CD8-positive, alpha-beta memory T cell (primary cell): ENCODE data around the gene HNRNPM. TPM values are rescaled to one million over a fixed set of nuclear protein-coding genes. Genes with fewer than 3 reads are reported as not detected.
A peak's percentile ranks its signal among the peaks of the same experiment; 100 is the strongest.

Experiments
- CTCF ChIA-PET: fragments of 350-600 bp; sonication (Branson Sonifier 250); formaldehyde crosslinking; loops from one replicate; lab custom pipeline; 2021; ENCODE audit warnings: antibody characterized with exemption; lab: Charles Lee
- POLR2A ChIA-PET: fragments of 350-600 bp; sonication (Branson Sonifier 250); formaldehyde crosslinking; loops from one replicate; lab custom pipeline; 2021; ENCODE audit warnings: antibody characterized with exemption; lab: Charles Lee
- DNase-seq, 5 donors: peaks; one replicate each; pipeline versions ENCODE4 v3.0.0 to v3.0.0-alpha.2; 2020 to 2022; ENCODE audit warnings: mixed read lengths in 1 of 5
- H3K27ac ChIP-seq: one replicate; pipeline ENCODE4 v1.7.0; 2013; ENCODE audit warnings: low read depth, mild to moderate bottlenecking, low read length, moderate library complexity
- H3K27me3 ChIP-seq: 2 replicates; pipeline ENCODE4 v1.7.0; 2013; ENCODE audit warnings: low read length, mild to moderate bottlenecking; ENCODE audit not compliant: insufficient read depth, poor library complexity, severe bottlenecking
- H3K36me3 ChIP-seq: 2 replicates; pipeline ENCODE4 v1.7.0; 2013; ENCODE audit warnings: mild to moderate bottlenecking, low read length, moderate library complexity; ENCODE audit not compliant: insufficient read depth
- H3K4me1 ChIP-seq: 2 replicates; pipeline ENCODE4 v1.7.0; 2013; ENCODE audit warnings: mild to moderate bottlenecking, low read length, moderate library complexity; ENCODE audit not compliant: insufficient read depth
- H3K4me3 ChIP-seq: 2 replicates; pipeline ENCODE4 v1.7.0; 2013; ENCODE audit warnings: mild to moderate bottlenecking, low read length
- H3K9me3 ChIP-seq: 2 replicates; pipeline ENCODE4 v1.7.0; 2013; ENCODE audit warnings: mild to moderate bottlenecking, low read length
- H3K27ac Mint-ChIP-seq, 8 donors: one replicate each; pipeline ENCODE4 v1.8.0; 2020 to 2021; ENCODE audit warnings: mixed read lengths in 8 of 8, mild to moderate bottlenecking in 6 of 8, inconsistent platforms in 3 of 8, moderate library complexity in 3 of 8
- H3K27me3 Mint-ChIP-seq, 2 donors: one replicate each; pipeline ENCODE4 v1.8.0; 2020 to 2021; ENCODE audit warnings: mixed read lengths in 2 of 2, mild to moderate bottlenecking in 1 of 2, moderate library complexity in 1 of 2
- H3K36me3 Mint-ChIP-seq, 3 donors: one replicate each; pipeline ENCODE4 v1.8.0; 2020 to 2021; ENCODE audit warnings: mixed read lengths in 3 of 3, inconsistent platforms in 1 of 3, mild to moderate bottlenecking in 1 of 3
- H3K4me1 Mint-ChIP-seq, 3 donors: one replicate each; pipeline ENCODE4 v1.8.0; 2020 to 2021; ENCODE audit warnings: mixed read lengths in 3 of 3, inconsistent platforms in 1 of 3, mild to moderate bottlenecking in 1 of 3
- H3K4me3 Mint-ChIP-seq, 7 donors: one replicate each; pipeline ENCODE4 v1.8.0; 2020 to 2021; ENCODE audit warnings: mixed read lengths in 7 of 7, mild to moderate bottlenecking in 6 of 7, moderate library complexity in 4 of 7, inconsistent platforms in 2 of 7
- H3K9me3 Mint-ChIP-seq, 5 donors: one replicate each; pipeline ENCODE4 v1.8.0; 2020 to 2022; ENCODE audit warnings: mixed read lengths in 5 of 5, mild to moderate bottlenecking in 3 of 5, moderate library complexity in 2 of 5, inconsistent platforms in 1 of 5
- polyA plus RNA-seq: library from polyadenylated mRNA; unstranded; fragments of 300-500 nt; fragmentation: Illumina TruSeq; gene quantifications from one replicate; pipeline ENCODE4 v1.2.3, GENCODE V29; 2021
- total RNA-seq, 2 experiments: library from RNA; stranded (reverse); gene quantifications; one replicate each; pipeline ENCODE4 v1.2.3, GENCODE V29; 2021

HNRNPM gene
- total and polyA plus RNA-seq, 3 experiments from 2014 or later: 311 to 338 (median 336) TPM

DNA sequence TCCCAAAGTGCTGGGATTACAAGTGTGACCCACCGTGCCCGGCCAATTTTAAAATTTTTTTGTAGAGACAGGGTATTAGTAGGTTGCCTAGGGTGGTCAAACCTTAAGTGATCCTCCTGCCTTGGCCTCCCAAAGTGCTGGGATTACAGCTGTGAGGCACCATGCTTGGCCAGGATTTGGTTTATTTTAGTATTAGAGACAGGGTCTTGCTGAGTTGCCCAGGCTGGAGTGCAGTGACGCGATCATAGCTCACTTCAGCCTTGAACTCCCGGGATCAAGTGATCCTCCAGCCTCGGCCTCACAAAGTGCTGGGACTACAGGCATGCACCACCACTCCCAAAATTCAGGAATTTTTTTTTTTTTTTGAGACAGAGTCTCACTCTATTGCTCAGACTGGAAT lies 74.6 kb downstream of the HNRNPM start:
- H3K36me3 ChIP-seq: no peaks in the 10 kb centered on the region
- POLR2A ChIA-PET: interaction anchor here (1.7 kb wide), 1 partner anchor 12 kb away, joined by 3 read pairs; no protein-coding TSS in a partner anchor
- DNase-seq: no peak
- Mint-ChIP-seq H3K4me3 (peak overlapping the region in 1 of 7 donors; percentile 15), H3K4me1 (peaks cover 35 to 49% (median 37%) of the 10 kb centered on the region in 3 donors), H3K36me3 (peaks cover 0 to 28% (median 2%) of the 10 kb centered on the region in 3 donors), H3K27me3 (peaks cover 0 to 3% of the 10 kb centered on the region in 2 donors), H3K9me3 (no peaks in the 10 kb centered on the region), H3K27ac (peak overlapping the region in 7 of 8 donors; percentile 34 to 92 (median 58))
- H3K4me1 ChIP-seq: peaks cover 56% of the 10 kb centered on the region
- H3K27ac ChIP-seq: no peak overlapping the region
- CTCF ChIA-PET: interaction anchor here (0.6 to 11.0 kb wide), 6 partner anchors 12 to 59 kb away, joined by 3 to 120 read pairs (median 4); partner anchors contain the start of gene MYO1F
- H3K27me3 ChIP-seq: no peaks in the 10 kb centered on the region
- no peaks in the 10 kb centered on the region for H3K9me3 ChIP-seq
- H3K4me3 ChIP-seq: no peak overlapping the region

DNA sequence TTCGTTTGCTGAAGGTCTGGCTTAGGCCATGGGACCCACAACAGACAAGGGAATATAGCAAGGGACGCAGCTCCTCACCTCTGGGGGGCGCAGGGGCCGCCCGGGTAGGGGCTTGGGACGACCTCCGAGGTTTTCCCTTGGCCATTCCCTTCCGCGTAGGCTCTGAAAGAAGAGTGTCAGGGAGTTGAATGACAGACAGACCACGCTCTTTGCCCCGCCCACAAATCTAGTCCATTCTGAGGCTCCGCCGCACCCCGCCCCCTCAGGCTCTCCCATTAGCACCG lies 80.6 kb downstream of the HNRNPM start:
- Histone ChIP-seq H3K4me1 (no peaks in the 10 kb centered on the region), H3K4me3 (no peak overlapping the region), H3K27ac (peak overlapping the region; percentile 45), H3K27me3 (no peaks in the 10 kb centered on the region), H3K36me3 (peaks cover 41% of the 10 kb centered on the region), H3K9me3 (no peaks in the 10 kb centered on the region)
- DNase-seq: no peak
- H3K36me3 Mint-ChIP-seq: peaks cover 20 to 48% (median 25%) of the 10 kb centered on the region in 3 donors
- H3K27ac Mint-ChIP-seq: no peak overlapping the region
- H3K4me3 Mint-ChIP-seq: no peak overlapping the region
- H3K27me3 Mint-ChIP-seq: peaks cover 0 to 3% of the 10 kb centered on the region in 2 donors
- POLR2A ChIA-PET: interaction anchor here (1.0 kb wide), 1 partner anchor 11 kb away, joined by 3 read pairs; the partner anchor contains the start of gene ZNF414
- CTCF ChIA-PET: interaction anchor here (0.6 to 4.0 kb wide), 4 partner anchors 11 to 171 kb away, joined by 3 to 29 read pairs (median 3); no protein-coding TSS in a partner anchor
- peaks cover 11 to 18% (median 13%) of the 10 kb centered on the region in 3 donors for H3K4me1 Mint-ChIP-seq
- H3K9me3 Mint-ChIP-seq: no peaks in the 10 kb centered on the region

DNA sequence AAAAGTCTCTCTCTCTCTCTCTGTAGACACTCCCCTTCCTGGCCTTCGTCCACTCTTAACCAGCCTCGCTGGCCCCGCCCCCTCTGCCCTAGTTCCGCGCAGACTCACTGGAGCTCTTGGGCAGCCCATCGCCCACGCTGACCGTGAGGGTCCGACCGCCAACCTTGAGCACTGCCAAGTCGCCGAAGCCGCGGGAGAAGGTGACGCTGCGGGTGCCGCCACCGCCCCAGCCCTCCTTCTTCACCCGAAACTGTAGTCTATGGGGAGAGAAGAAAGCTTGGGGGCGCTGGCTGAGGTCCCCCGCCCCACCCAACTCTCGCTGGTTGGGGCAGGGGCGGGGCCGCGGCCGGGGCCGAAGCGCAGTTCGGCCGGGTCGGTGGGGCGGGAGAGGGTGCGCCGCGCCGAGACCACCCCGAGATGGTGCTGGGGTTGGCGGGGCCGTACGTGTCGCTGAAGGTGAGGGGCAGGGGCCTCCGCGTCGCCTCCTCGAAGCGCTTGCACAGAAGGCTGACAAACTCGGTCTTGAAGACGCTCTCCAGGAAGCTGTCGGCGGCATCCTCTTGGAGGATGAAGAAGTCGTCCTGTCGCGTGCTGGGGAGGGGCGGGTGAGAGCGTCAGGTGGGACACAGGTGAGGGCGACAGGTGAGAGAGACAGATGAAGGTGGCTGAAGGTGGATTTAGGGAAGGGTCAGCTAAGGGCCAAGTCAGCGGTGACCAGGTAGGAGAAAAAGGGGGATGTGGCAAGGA lies 81.7 kb downstream of the HNRNPM start:
- H3K4me3 Mint-ChIP-seq: peak overlapping the region in 1 of 7 donors; percentile 13
- peak overlapping the region in 6 of 8 donors; percentile 52 to 87 (median 67) for H3K27ac Mint-ChIP-seq
- CTCF ChIA-PET: interaction anchor here (4.0 kb wide), 1 partner anchor 53 kb away, joined by 29 read pairs; no protein-coding TSS in a partner anchor
- Histone ChIP-seq H3K27ac (peak overlapping the region; percentile 54), H3K4me1 (no peaks in the 10 kb centered on the region), H3K9me3 (no peaks in the 10 kb centered on the region), H3K36me3 (peaks cover 41% of the 10 kb centered on the region), H3K27me3 (no peaks in the 10 kb centered on the region), H3K4me3 (no peak overlapping the region)
- peak in 1 of 5 donors; percentile 51 for DNase-seq
- H3K36me3 Mint-ChIP-seq: peaks cover 20 to 46% (median 25%) of the 10 kb centered on the region in 3 donors
- POLR2A ChIA-PET: interaction anchor here (0.5 kb wide), 1 partner anchor 89 kb away, joined by 3 read pairs; no protein-coding TSS in a partner anchor
- peaks cover 11 to 16% (median 13%) of the 10 kb centered on the region in 3 donors for H3K4me1 Mint-ChIP-seq
- H3K9me3 Mint-ChIP-seq: no peaks in the 10 kb centered on the region
- peaks cover 0 to 2% of the 10 kb centered on the region in 2 donors for H3K27me3 Mint-ChIP-seq

DNA sequence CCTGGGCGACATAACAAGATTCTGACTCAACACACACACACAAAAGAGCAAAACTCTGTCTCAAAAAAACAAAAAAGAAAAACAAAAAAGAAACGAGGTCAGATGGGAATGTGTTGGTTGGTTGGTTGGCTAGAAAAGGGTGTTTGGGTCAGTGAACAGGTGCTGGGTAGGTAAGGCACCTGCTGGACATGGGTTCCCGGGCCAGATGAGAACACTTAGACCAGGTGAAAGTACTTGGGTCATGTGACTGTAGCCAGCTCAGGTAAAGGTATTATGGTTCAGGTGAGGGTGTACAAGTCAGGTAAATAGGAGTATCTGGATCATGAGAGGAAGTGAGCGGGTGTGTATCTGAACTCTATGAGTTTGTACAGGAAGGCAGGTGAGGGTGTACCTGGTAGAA lies 83.7 kb downstream of the HNRNPM start:
- H3K9me3 ChIP-seq: no peaks in the 10 kb centered on the region
- peaks cover 11 to 16% (median 13%) of the 10 kb centered on the region in 3 donors for H3K4me1 Mint-ChIP-seq
- H3K4me1 ChIP-seq: no peaks in the 10 kb centered on the region
- DNase-seq: no peak
- no peaks in the 10 kb centered on the region for H3K27me3 Mint-ChIP-seq
- ChIA-PET POLR2A (interaction anchor here (0.6 kb wide), 1 partner anchor 12 kb away, joined by 3 read pairs; no protein-coding TSS in a partner anchor), CTCF (interaction anchor here (1.5 to 1.9 kb wide), 2 partner anchors 50 to 52 kb away, joined by 4 to 6 read pairs; no protein-coding TSS in a partner anchor)
- H3K27ac ChIP-seq: no peak overlapping the region
- H3K9me3 Mint-ChIP-seq: no peaks in the 10 kb centered on the region
- H3K27ac Mint-ChIP-seq: peak overlapping the region; percentile 16 to 93 (median 74)
- no peak overlapping the region for H3K4me3 Mint-ChIP-seq
- no peaks in the 10 kb centered on the region for H3K27me3 ChIP-seq
- peaks cover 41% of the 10 kb centered on the region for H3K36me3 ChIP-seq
- H3K4me3 ChIP-seq: no peak overlapping the region
- peaks cover 20 to 48% (median 24%) of the 10 kb centered on the region in 3 donors for H3K36me3 Mint-ChIP-seq

DNA sequence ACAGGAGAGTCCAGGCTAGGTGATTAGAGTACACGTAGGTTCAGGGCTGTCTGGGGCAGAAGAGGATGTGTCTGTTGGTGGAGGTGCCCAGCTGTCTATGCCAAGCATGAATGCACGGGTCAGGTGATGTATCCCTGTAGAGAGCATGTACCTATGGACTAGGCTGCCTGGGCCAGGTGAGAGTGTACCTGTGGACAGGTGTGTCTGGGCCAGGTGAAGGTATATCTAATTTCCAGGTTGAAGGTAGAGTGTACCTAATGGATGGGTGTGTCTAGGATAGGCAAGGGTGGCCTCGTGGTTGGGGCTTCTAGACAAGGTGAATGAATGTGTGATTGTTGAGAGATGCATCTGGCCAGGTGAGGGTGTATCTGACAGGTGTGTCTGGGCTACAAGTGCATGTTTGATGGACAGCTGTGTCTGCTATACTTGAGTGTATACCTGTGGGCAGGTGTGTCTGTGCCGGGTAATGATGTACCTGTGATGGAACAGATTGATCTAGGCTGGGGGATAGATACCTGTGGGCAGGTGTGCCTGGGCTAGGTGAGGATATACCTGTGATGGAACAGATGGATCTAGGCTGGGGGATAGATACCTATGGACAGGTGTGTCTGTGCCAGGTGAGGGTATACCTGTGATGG lies 84.7 kb downstream of the HNRNPM start:
- no peak for DNase-seq
- Histone ChIP-seq H3K27ac (no peak overlapping the region), H3K9me3 (no peaks in the 10 kb centered on the region), H3K4me3 (no peak overlapping the region), H3K36me3 (peaks cover 41% of the 10 kb centered on the region), H3K27me3 (no peaks in the 10 kb centered on the region), H3K4me1 (no peaks in the 10 kb centered on the region)
- Mint-ChIP-seq H3K27ac (peak overlapping the region; percentile 12 to 93 (median 66)), H3K4me3 (peak overlapping the region in 1 of 7 donors; percentile 17), H3K4me1 (peaks cover 11 to 16% (median 13%) of the 10 kb centered on the region in 3 donors), H3K36me3 (peaks cover 19 to 52% (median 24%) of the 10 kb centered on the region in 3 donors), H3K9me3 (no peaks in the 10 kb centered on the region), H3K27me3 (no peaks in the 10 kb centered on the region)
- ChIA-PET POLR2A (no interaction called here), CTCF (interaction anchor here (1.5 kb wide), 2 partner anchors 49 to 57 kb away, joined by 3 to 6 read pairs; no protein-coding TSS in a partner anchor)

DNA sequence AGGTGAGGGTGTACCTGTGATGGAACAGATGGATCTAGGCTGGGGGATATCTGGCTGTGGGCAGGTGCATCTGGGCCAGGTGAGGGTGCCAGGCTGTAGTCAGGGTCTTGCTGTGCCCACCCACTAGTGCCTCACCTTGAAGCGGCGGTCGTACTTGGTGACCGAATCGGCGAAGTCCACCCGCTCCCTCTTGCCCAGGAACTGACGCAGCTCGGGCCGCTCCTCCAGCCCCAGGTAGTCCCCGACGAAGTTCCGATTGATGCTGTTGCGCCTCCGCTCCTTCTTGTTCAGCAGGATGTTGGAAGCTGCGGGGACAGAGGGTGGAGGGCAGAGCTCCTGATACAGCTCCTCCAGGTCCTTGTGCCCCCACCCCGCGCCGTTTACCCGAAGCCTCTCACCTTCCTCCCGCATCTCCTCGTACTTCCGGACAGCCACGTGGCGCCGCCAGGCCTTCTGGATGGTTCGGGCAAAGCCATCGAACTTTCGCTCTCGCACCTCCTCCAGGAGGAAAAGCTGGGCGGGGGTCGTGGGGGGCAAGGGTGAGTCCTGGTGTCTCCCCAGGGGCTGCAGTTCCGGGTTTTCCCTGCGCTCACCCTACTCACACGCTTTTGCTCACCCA lies 85.4 kb downstream of the HNRNPM start:
- POLR2A ChIA-PET: interaction anchor here (1.5 kb wide), 1 partner anchor 46 kb away, joined by 3 read pairs; no protein-coding TSS in a partner anchor

DNA sequence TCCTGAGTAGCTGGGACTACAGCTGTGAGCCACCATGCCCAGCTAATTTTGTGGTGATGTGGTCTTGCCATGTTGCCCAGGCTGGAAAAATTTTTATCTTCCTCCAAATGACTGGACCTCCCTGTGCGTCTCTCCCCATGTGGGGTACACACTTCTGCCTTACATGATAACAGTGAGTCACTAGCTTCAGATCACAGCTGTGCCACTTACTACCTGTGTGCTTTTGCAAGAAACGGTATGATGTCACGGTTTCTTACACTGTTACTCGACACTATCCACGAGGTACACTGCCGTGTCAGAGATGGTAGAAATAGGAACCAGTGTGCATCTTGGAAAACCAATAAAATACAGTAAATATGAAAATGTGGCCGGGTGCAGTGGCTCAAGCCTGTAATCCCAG lies 86.7 kb downstream of the HNRNPM start:
- peaks cover 9 to 16% (median 13%) of the 10 kb centered on the region in 3 donors for H3K4me1 Mint-ChIP-seq
- H3K27ac Mint-ChIP-seq: no peak overlapping the region
- ChIA-PET CTCF (interaction anchor here (0.8 to 1.6 kb wide), 4 partner anchors 11 to 48 kb away, joined by 3 to 4 read pairs (median 4); no protein-coding TSS in a partner anchor), POLR2A (interaction anchor here (0.6 to 1.5 kb wide), 3 partner anchors 36 to 1825 kb away, joined by 3 to 6 read pairs (median 3); no protein-coding TSS in a partner anchor)
- peaks cover 26% of the 10 kb centered on the region for H3K36me3 ChIP-seq
- peaks cover 20 to 66% (median 29%) of the 10 kb centered on the region in 3 donors for H3K36me3 Mint-ChIP-seq
- H3K27me3 ChIP-seq: no peaks in the 10 kb centered on the region
- H3K9me3 ChIP-seq: no peaks in the 10 kb centered on the region
- H3K27ac ChIP-seq: no peak overlapping the region
- H3K27me3 Mint-ChIP-seq: peaks cover 0 to 1% of the 10 kb centered on the region in 2 donors
- H3K9me3 Mint-ChIP-seq: no peaks in the 10 kb centered on the region
- H3K4me1 ChIP-seq: no peaks in the 10 kb centered on the region
- no peak overlapping the region for H3K4me3 Mint-ChIP-seq
- DNase-seq: no peak
- no peak overlapping the region for H3K4me3 ChIP-seq

More for the DNA sequence above, 85.4 kb downstream of the HNRNPM start:
- H3K27me3 ChIP-seq: no peaks in the 10 kb centered on the region
- Mint-ChIP-seq H3K27ac (peak overlapping the region in 4 of 8 donors; percentile 2 to 85 (median 54)), H3K9me3 (no peaks in the 10 kb centered on the region), H3K4me3 (peak overlapping the region in 1 of 7 donors; percentile 17), H3K4me1 (peaks cover 9 to 16% (median 13%) of the 10 kb centered on the region in 3 donors), H3K27me3 (no peaks in the 10 kb centered on the region), H3K36me3 (peaks cover 16 to 54% (median 23%) of the 10 kb centered on the region in 3 donors)
- no peak overlapping the region for H3K4me3 ChIP-seq
- no peak for DNase-seq
- peaks cover 34% of the 10 kb centered on the region for H3K36me3 ChIP-seq
- H3K27ac ChIP-seq: no peak overlapping the region
- H3K4me1 ChIP-seq: no peaks in the 10 kb centered on the region
- CTCF ChIA-PET: interaction anchor here (1.5 to 1.6 kb wide), 3 partner anchors 12 to 56 kb away, joined by 3 to 4 read pairs (median 4); no protein-coding TSS in a partner anchor
- H3K9me3 ChIP-seq: no peaks in the 10 kb centered on the region
